GM18873 (cell line): ENCODE data around the gene WDR27.
A peak's percentile ranks its signal among the peaks of the same experiment; 100 is the strongest.
"Not testable (repeated sequence)": the region's sequence is repeated elsewhere in the genome, so short reads cannot be mapped to it uniquely, and the experiment has no call there.

Experiments used
- ATAC-seq: cut with Tn5 transposase; IDR thresholded peaks from one replicate; pipeline ENCODE4 v1.9.1; 2021; ENCODE audit warnings: mild to moderate bottlenecking, moderate library complexity, moderate number of reproducible peaks; ENCODE audit not compliant: unreplicated experiment, low FRiP score

Gene WDR27

GRCh38 chr6:169500688-169501087, 201.1 kb downstream of the WDR27 start:
- no peak for ATAC-seq

- ATAC-seq, result no peak
Observed at GRCh38 chr6:169499848-169500247, 202.0 kb downstream of the WDR27 start.

- no peak for ATAC-seq
Observed at GRCh38 chr6:169498916-169499513, 202.8 kb downstream of the WDR27 start.

- no peak for ATAC-seq
Observed at GRCh38 chr6:169495601-169496000, 206.2 kb downstream of the WDR27 start.

- ATAC-seq, result no peak
Observed at GRCh38 chr6:169494038-169494437, 207.8 kb downstream of the WDR27 start.

- ATAC-seq, result no peak
Observed at GRCh38 chr6:169491482-169491881, 210.3 kb downstream of the WDR27 start.

GRCh38 chr6:169490830-169491229, 211.0 kb downstream of the WDR27 start:
- ATAC-seq, result no peak

- no peak for ATAC-seq
Observed at GRCh38 chr6:169490246-169490641, 211.6 kb downstream of the WDR27 start.

GRCh38 chr6:169489563-169490245, 212.1 kb downstream of the WDR27 start:
- no peak for ATAC-seq

GRCh38 chr6:169487579-169488436, 214.0 kb downstream of the WDR27 start:
- ATAC-seq, result no peak

- no peak for ATAC-seq
Observed at GRCh38 chr6:169479783-169480495, 221.9 kb downstream of the WDR27 start.

- no peak for ATAC-seq
Observed at GRCh38 chr6:169474362-169474761, 227.5 kb downstream of the WDR27 start.

GRCh38 chr6:169473663-169474062, 228.2 kb downstream of the WDR27 start:
- peak; percentile 55 for ATAC-seq

GRCh38 chr6:169472786-169473416, 228.9 kb downstream of the WDR27 start:
- no peak for ATAC-seq

GRCh38 chr6:169470790-169471189, 231.0 kb downstream of the WDR27 start:
- ATAC-seq, result no peak

- ATAC-seq, result no peak
Observed at GRCh38 chr6:169469028-169469427, 232.8 kb downstream of the WDR27 start.

- not testable (repeated sequence) for ATAC-seq
Observed at GRCh38 chr6:169467755-169468154, 234.1 kb downstream of the WDR27 start.

- ATAC-seq, result not testable (repeated sequence)
Observed at GRCh38 chr6:169466256-169466655, 235.6 kb downstream of the WDR27 start.

GRCh38 chr6:169457762-169458161, 244.1 kb downstream of the WDR27 start:
- ATAC-seq, result no peak

- no peak for ATAC-seq
Observed at GRCh38 chr6:169456840-169457239, 245.0 kb downstream of the WDR27 start.
